Transverse colon (tissue), 4 donors: ENCODE data around the gene PAPSS1.

ENCODE experiments used
- EP300 ChIP-seq: sonication (generic); formaldehyde crosslinking; IDR thresholded peaks from one replicate; pipeline ENCODE4 v1.6.1; 2017; ENCODE audit warnings: antibody characterized with exemption, low read depth
- POLR2AphosphoS5 ChIP-seq, 3 donors: sonication (generic); formaldehyde crosslinking; IDR thresholded peaks; one replicate each; pipeline ENCODE4 v1.6.1; 2016; ENCODE audit warnings: antibody characterized with exemption in 3 of 3
- TF ChIP-seq, protein P1 (sequence below), 5 experiments: fragments of 200-600 bp in 3 of 5; fragments of 450-650 bp in 2 of 5; sonication (generic) in 3 of 5; IDR thresholded peaks; 1 replicate in 2 of 5; 2 replicates in 3 of 5; pipeline ENCODE4 v1.5.1; 2016 to 2017; ENCODE audit warnings: antibody characterized with exemption in 5 of 5, inconsistent platforms in 3 of 5, mild to moderate bottlenecking in 2 of 5, moderate library complexity in 1 of 5

GRCh38 chr4:107589269-107589668, 130.8 kb downstream of the PAPSS1 start:
- TF ChIP-seq, protein P1, sequence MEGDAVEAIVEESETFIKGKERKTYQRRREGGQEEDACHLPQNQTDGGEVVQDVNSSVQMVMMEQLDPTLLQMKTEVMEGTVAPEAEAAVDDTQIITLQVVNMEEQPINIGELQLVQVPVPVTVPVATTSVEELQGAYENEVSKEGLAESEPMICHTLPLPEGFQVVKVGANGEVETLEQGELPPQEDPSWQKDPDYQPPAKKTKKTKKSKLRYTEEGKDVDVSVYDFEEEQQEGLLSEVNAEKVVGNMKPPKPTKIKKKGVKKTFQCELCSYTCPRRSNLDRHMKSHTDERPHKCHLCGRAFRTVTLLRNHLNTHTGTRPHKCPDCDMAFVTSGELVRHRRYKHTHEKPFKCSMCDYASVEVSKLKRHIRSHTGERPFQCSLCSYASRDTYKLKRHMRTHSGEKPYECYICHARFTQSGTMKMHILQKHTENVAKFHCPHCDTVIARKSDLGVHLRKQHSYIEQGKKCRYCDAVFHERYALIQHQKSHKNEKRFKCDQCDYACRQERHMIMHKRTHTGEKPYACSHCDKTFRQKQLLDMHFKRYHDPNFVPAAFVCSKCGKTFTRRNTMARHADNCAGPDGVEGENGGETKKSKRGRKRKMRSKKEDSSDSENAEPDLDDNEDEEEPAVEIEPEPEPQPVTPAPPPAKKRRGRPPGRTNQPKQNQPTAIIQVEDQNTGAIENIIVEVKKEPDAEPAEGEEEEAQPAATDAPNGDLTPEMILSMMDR (IDR thresholded peaks at IDR 0.05): no peak
- TF ChIP-seq EP300 (no peak), POLR2AphosphoS5 (IDR thresholded peaks at IDR 0.05) (no peak)
